ENCODE data around the gene LRP6. TPM values are rescaled to one million over a fixed set of nuclear protein-coding genes. Genes with fewer than 3 reads are reported as not detected.

The LRP6 gene
- total RNA-seq, 1 donor from 2014 or later, result 55.8 TPM

- intact Hi-C loops (cut with DNase I), result no loop called here
These were observed 37.2 kb downstream of the LRP6 start for GRCh38 chr12:12229556-12230092.

DNA sequence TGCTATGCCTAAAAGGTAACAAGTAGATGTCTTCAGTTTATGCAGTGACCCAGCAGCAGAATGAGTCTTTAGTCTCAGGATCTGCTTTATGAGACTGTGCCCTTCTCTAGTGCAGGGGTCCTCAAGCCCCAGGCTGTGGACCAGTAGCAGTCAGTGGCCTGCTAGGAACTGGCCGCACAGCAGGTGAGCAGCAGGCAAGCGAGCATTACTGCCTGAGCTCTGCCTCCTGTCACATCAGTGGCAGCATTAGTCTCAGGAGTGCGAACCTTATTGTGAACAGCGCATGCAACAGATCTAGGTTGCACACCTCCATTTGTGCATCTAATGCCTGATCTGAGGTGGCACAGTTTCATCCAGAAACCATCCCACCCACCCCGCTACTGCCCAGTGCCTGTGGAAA lies 38.4 kb downstream of the LRP6 start:
- intact Hi-C loops (cut with DNase I), result no loop called here
- TF ChIP-seq, protein P1, sequence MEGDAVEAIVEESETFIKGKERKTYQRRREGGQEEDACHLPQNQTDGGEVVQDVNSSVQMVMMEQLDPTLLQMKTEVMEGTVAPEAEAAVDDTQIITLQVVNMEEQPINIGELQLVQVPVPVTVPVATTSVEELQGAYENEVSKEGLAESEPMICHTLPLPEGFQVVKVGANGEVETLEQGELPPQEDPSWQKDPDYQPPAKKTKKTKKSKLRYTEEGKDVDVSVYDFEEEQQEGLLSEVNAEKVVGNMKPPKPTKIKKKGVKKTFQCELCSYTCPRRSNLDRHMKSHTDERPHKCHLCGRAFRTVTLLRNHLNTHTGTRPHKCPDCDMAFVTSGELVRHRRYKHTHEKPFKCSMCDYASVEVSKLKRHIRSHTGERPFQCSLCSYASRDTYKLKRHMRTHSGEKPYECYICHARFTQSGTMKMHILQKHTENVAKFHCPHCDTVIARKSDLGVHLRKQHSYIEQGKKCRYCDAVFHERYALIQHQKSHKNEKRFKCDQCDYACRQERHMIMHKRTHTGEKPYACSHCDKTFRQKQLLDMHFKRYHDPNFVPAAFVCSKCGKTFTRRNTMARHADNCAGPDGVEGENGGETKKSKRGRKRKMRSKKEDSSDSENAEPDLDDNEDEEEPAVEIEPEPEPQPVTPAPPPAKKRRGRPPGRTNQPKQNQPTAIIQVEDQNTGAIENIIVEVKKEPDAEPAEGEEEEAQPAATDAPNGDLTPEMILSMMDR (IDR thresholded peaks at IDR 0.05), result no peak
- DNase-seq, result no peak
- H3K9me3 ChIP-seq, result no peaks in the 10 kb centered on the region
- H3K4me1 ChIP-seq, result peaks cover 12% of the 10 kb centered on the region
- H3K27me3 ChIP-seq, result no peaks in the 10 kb centered on the region
- H3K27ac ChIP-seq, result no peak overlapping the region
- H3K4me3 ChIP-seq, result no peak overlapping the region
- no peak for ATAC-seq
- no peaks in the 10 kb centered on the region for H3K36me3 ChIP-seq

More at GRCh38 chr12:12229556-12230092, 37.2 kb downstream of the LRP6 start:
- Histone ChIP-seq H3K27ac (peak overlapping the region; percentile 1), H3K4me3 (no peak overlapping the region), H3K36me3 (no peaks in the 10 kb centered on the region), H3K9me3 (no peaks in the 10 kb centered on the region), H3K4me1 (peaks cover 4% of the 10 kb centered on the region), H3K27me3 (no peaks in the 10 kb centered on the region)
- ATAC-seq (no peak), DNase-seq (no peak)
- TF ChIP-seq, protein P1 (IDR thresholded peaks at IDR 0.05), result no peak

GRCh38 chr12:12226187-12226586 lies 40.7 kb downstream of the LRP6 start:
- intact Hi-C loops (cut with DNase I), result no loop called here
- no peak for DNase-seq
- H3K27ac ChIP-seq, result no peak overlapping the region
- no peaks in the 10 kb centered on the region for H3K36me3 ChIP-seq
- no peaks in the 10 kb centered on the region for H3K9me3 ChIP-seq
- TF ChIP-seq, protein P1 (IDR thresholded peaks at IDR 0.05), result no peak
- no peak for ATAC-seq
- H3K4me3 ChIP-seq, result no peak overlapping the region
- H3K27me3 ChIP-seq, result no peaks in the 10 kb centered on the region
- H3K4me1 ChIP-seq, result peaks cover 12% of the 10 kb centered on the region

GRCh38 chr12:12224240-12224940 lies 42.5 kb downstream of the LRP6 start:
- TF ChIP-seq, protein P1 (IDR thresholded peaks at IDR 0.05), result no peak
- H3K27me3 ChIP-seq, result no peaks in the 10 kb centered on the region
- H3K36me3 ChIP-seq, result no peaks in the 10 kb centered on the region
- H3K4me3 ChIP-seq, result no peak overlapping the region
- no peak overlapping the region for H3K27ac ChIP-seq
- H3K4me1 ChIP-seq, result peaks cover 12% of the 10 kb centered on the region
- no peak for DNase-seq
- H3K9me3 ChIP-seq, result no peaks in the 10 kb centered on the region
- intact Hi-C loops (cut with DNase I), result no loop called here
- no peak for ATAC-seq

DNA sequence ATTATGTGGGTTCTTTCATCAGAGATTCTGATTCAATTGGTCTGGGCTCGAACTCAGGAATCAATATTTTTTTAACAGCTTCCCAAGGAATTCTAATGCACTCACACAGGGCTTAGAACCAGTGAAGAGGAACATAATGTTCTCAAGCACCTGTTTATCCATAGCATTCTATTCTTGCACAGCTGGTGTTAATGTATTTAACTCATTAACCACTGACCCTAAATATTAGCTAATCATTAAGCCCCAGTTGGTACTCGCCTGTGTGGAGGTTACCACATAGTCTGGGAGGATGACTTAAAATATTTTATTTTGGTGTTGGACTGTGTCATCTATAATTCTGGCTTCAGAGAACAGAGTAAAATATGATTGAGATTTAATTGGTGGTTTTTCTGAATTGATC lies 45.3 kb downstream of the LRP6 start:
- Histone ChIP-seq H3K4me1 (peaks cover 14% of the 10 kb centered on the region), H3K27me3 (no peaks in the 10 kb centered on the region), H3K27ac (no peak overlapping the region), H3K9me3 (no peaks in the 10 kb centered on the region), H3K36me3 (no peaks in the 10 kb centered on the region), H3K4me3 (no peak overlapping the region)
- no peak for DNase-seq
- TF ChIP-seq, protein P1 (IDR thresholded peaks at IDR 0.05), result no peak
- intact Hi-C loops (cut with DNase I), result no loop called here
- ATAC-seq, result no peak
